ENCODE data around the gene SYNGR3.

The SYNGR3 gene

GRCh38 chr16:1976951-1977874 lies 12.6 kb upstream of the SYNGR3 start:
- DNase-seq, result no peak

- DNase-seq, result no peak
Measured at GRCh38 chr16:1977875-1978268, 11.9 kb upstream of the SYNGR3 start.

GRCh38 chr16:1978476-1979120 lies 11.2 kb upstream of the SYNGR3 start:
- no peak for DNase-seq

GRCh38 chr16:1979271-1980029 lies 10.3 kb upstream of the SYNGR3 start:
- DNase-seq, result peak in 1 of 14 donors; percentile 83

GRCh38 chr16:1980030-1980769 lies 9.6 kb upstream of the SYNGR3 start:
- DNase-seq, result peak in 1 of 14 donors; percentile 65

- DNase-seq, result no peak
Measured at GRCh38 chr16:1980770-1981087, 9.0 kb upstream of the SYNGR3 start.

- DNase-seq, result no peak
Measured at GRCh38 chr16:1981398-1981836, 8.4 kb upstream of the SYNGR3 start, which contains the start of gene NOXO1. TSS of gene NOXO1 (minus strand) at chr16:1981469. CDS start at chr16:1981179, 290 bp downstream.

GRCh38 chr16:1982013-1982433 lies 7.7 kb upstream of the SYNGR3 start:
- peak in 6 of 14 donors; percentile 5 to 39 (median 14) for DNase-seq

- no peak for DNase-seq
Measured at GRCh38 chr16:1982991-1983543, 6.7 kb upstream of the SYNGR3 start.

- DNase-seq, result peak in 13 of 14 donors; percentile 56 to 91 (median 76)
Measured at GRCh38 chr16:1983544-1984346, 6.0 kb upstream of the SYNGR3 start, which contains the start of gene GFER. TSS of gene GFER (plus strand) at chr16:1984193. CDS start at chr16:1984219, 26 bp downstream.

- DNase-seq, result peak in 3 of 14 donors; percentile 21 to 58 (median 37)
Measured at GRCh38 chr16:1984347-1985225, 5.2 kb upstream of the SYNGR3 start.

GRCh38 chr16:1985466-1986150 lies 4.2 kb upstream of the SYNGR3 start:
- no peak for DNase-seq

GRCh38 chr16:1987198-1987597 lies 2.6 kb upstream of the SYNGR3 start:
- DNase-seq, result no peak

- DNase-seq, result no peak
Measured at GRCh38 chr16:1990101-1990350, 256 bp downstream of the SYNGR3 start.

- DNase-seq, result peak in 1 of 14 donors; percentile 20
Measured at GRCh38 chr16:1990351-1991134, 773 bp downstream of the SYNGR3 start.

GRCh38 chr16:1991135-1991551 lies 1.4 kb downstream of the SYNGR3 start:
- DNase-seq, result peak in 1 of 14 donors; percentile 31

GRCh38 chr16:1991588-1991947 lies 1.8 kb downstream of the SYNGR3 start:
- DNase-seq, result no peak

GRCh38 chr16:1991948-1992703 lies 2.4 kb downstream of the SYNGR3 start:
- peak in 13 of 14 donors; percentile 40 to 88 (median 79) for DNase-seq

Data from C1 segment of cervical spinal cord (tissue), 14 donors.